K562 (cell line): ENCODE measurements around the gene ITPRIP. TPM values are rescaled to one million over a fixed set of nuclear protein-coding genes. Genes with fewer than 3 reads are reported as not detected.
A peak's percentile ranks its signal among the peaks of the same experiment; 100 is the strongest.

ENCODE experiments used
- BCL6 ChIP-seq: fragments of 250-450 bp; sonication (Bioruptor Pico); IDR thresholded peaks from 2 replicates; pipeline ENCODE4 v1.4.0; 2020
- CBFA2T2 ChIP-seq: fragments of 450-650 bp; conservative IDR thresholded peaks from 2 replicates; pipeline ENCODE4 v1.6.1; 2017; ENCODE audit warnings: mild to moderate bottlenecking
- CEBPZ ChIP-seq: fragments of 150-350 bp; IDR thresholded peaks from 2 replicates; pipeline ENCODE4 v1.6.1; 2014; ENCODE audit warnings: low read depth, mild to moderate bottlenecking, low read length, borderline replicate concordance
- CREB5 ChIP-seq: fragments of 250-450 bp; sonication (Bioruptor Pico); IDR thresholded peaks from 2 replicates; pipeline ENCODE4 v1.5.0; 2020; ENCODE audit warnings: mild to moderate bottlenecking
- CTCF ChIP-seq, 3 experiments: IDR thresholded peaks in 2 of 3; conservative IDR thresholded peaks in 1 of 3; 2 replicates each; pipeline ENCODE4 v1.5.1; 2011 to 2012; ENCODE audit warnings: low read length in 3 of 3, mild to moderate bottlenecking in 3 of 3, control low read depth in 2 of 3, improper control_type of control experiment in 1 of 3, inconsistent platforms in 1 of 3, low read depth in 1 of 3, mixed read lengths in 1 of 3, moderate library complexity in 1 of 3; ENCODE audit not compliant: insufficient read depth in 2 of 3
- DMBX1 ChIP-seq: fragments of 250-450 bp; sonication (Bioruptor Pico); IDR thresholded peaks from 2 replicates; pipeline ENCODE4 v1.8.0; 2022; ENCODE audit warnings: inconsistent platforms, mild to moderate bottlenecking, moderate library complexity, borderline replicate concordance
- GTF2F1 ChIP-seq: IDR thresholded peaks from 2 replicates; pipeline ENCODE4 v1.6.1; 2011; ENCODE audit warnings: low read depth, low read length, improper control_type of control experiment
- HMBOX1 ChIP-seq: sonication (generic); IDR thresholded peaks from 2 replicates; pipeline ENCODE4 v1.6.1; 2016
- RB1 ChIP-seq: fragments of 450-650 bp; IDR thresholded peaks from 2 replicates; pipeline ENCODE4 v1.6.1; 2017; ENCODE audit warnings: low read depth, mild to moderate bottlenecking
- SAFB2 ChIP-seq: fragments of 200-400 bp; formaldehyde crosslinking; IDR thresholded peaks from 2 replicates; pipeline ENCODE4 v1.6.1; 2018; ENCODE audit warnings: borderline replicate concordance, low read length, low read depth, moderate library complexity; ENCODE audit not compliant: severe bottlenecking
- SMAD1 ChIP-seq: fragments of 150-350 bp; IDR thresholded peaks from 2 replicates; pipeline ENCODE4 v1.6.1; 2014; ENCODE audit warnings: low read length, low read depth; ENCODE audit not compliant: partially characterized antibody
- SREBF1 ChIP-seq: fragments of 150-350 bp; IDR thresholded peaks from 2 replicates; pipeline ENCODE4 v1.6.1; 2014; ENCODE audit warnings: antibody characterized with exemption, low read depth, low read length, borderline replicate concordance
- TBP ChIP-seq: optimal IDR thresholded peaks from 2 replicates; pipeline ENCODE3; 2011; ENCODE audit warnings: low read depth, low read length, improper control_type of control experiment
- TCF3 ChIP-seq: sonication (generic); formaldehyde crosslinking; IDR thresholded peaks from 2 replicates; pipeline ENCODE4 v1.4.0; 2020; ENCODE audit warnings: mild to moderate bottlenecking, missing genetic modification reagents
- ZNF507 ChIP-seq: conservative IDR thresholded peaks from 2 replicates; pipeline ENCODE4 v1.6.1; 2017; ENCODE audit warnings: missing genetic modification characterization, missing compliant biosample characterization
- ZNF512 ChIP-seq: IDR thresholded peaks from 2 replicates; pipeline ENCODE4 v1.6.1; 2016; ENCODE audit warnings: missing genetic modification characterization, missing compliant biosample characterization
- polyA plus RNA-seq, 8 experiments: library from polyadenylated mRNA; depleted of rRNA in 4 of 8; stranded (reverse) in 5 of 8; unstranded in 3 of 8; fragments of >200 nt; fragmentation: Nextera tagmentation in 2 of 8; fragmentation: Illumina TruSeq in 1 of 8; extraction: Ambion mirVana in 2 of 8; extraction: Trizol in 1 of 8; gene quantifications; 2 replicates each; pipeline versions ENCODE4 v1.2.1 to v1.2.3, GENCODE V29; 2011 to 2014; ENCODE audit warnings: inconsistent platforms in 1 of 8, missing spikeins in 1 of 8
- total RNA-seq, 7 experiments: library from RNA; depleted of rRNA in 6 of 7; stranded (reverse); fragments of >200 nt in 6 of 7; fragmentation: Illumina TruSeq in 2 of 7; extraction: Trizol in 2 of 7; gene quantifications; 2 replicates each; pipeline versions ENCODE4 v1.2.1 to v1.2.3, GENCODE V29; 2011 to 2021; ENCODE audit warnings: low replicate concordance in 1 of 7

The ITPRIP gene
- total and polyA plus RNA-seq, 9 of the 15 experiments (the other 6 are each of a cell fraction or from before 2014, with no cell fraction given), result 4.4 to 28.5 (median 10.9) TPM

GRCh38 chr10:104347295-104348045 lies 9.2 kb upstream of the ITPRIP start (continued):
- peak; percentile 8; the same call in 1 of the 2 replicates for TF ChIP-seq HMBOX1
- TF ChIP-seq CTCF (IDR thresholded peaks at IDR 0.05 in 2 of 3, conservative IDR thresholded peaks at IDR 0.05 in 1 of 3; ENCODE audit: insufficient read depth in 2 of 3, low read depth in 1 of 3, low read length in 3 of 3), result no peak
- TF ChIP-seq TCF3 (CRISPR knock-in tag), result peak; percentile 60; the same call in 1 of the 2 replicates
- TF ChIP-seq CEBPZ, result no peak
- no peak for TF ChIP-seq GTF2F1
- no peak for TF ChIP-seq SREBF1
- TF ChIP-seq CREB5, result no peak
- no peak for TF ChIP-seq RB1
- peak; percentile 35 for TF ChIP-seq CBFA2T2
- TF ChIP-seq ZNF512 (tag), result no peak
- no peak for TF ChIP-seq TBP
- no peak for TF ChIP-seq ZNF507 (tag)
- TF ChIP-seq BCL6 (CRISPR knock-in tag), result no peak
- TF ChIP-seq DMBX1, result no peak
- no peak for TF ChIP-seq SAFB2
- no peak for TF ChIP-seq SMAD1
